GM18861 (cell line): Measurements from ENCODE around the gene WTAP.
"Not testable (repeated sequence)": the region's sequence is repeated elsewhere in the genome, so short reads cannot be mapped to it uniquely, and the experiment has no call there.

ENCODE experiments used
- ATAC-seq: cut with Tn5 transposase; IDR thresholded peaks from one replicate; pipeline ENCODE4 v1.9.1; 2021; ENCODE audit not compliant: unreplicated experiment

Gene WTAP

GRCh38 chr6:159693128-159693893, 34.0 kb upstream of the WTAP start, which contains the start of gene SOD2:
SOD2 (minus strand) TSS chr6:159693241; CDS start chr6:159693167, 74 bp downstream.
- ATAC-seq, result peak; percentile 75

- no peak for ATAC-seq
Measured at GRCh38 chr6:159693894-159694545, 33.3 kb upstream of the WTAP start.

- ATAC-seq, result no peak
Measured at GRCh38 chr6:159695984-159696383, 31.3 kb upstream of the WTAP start.

- no peak for ATAC-seq
Measured at GRCh38 chr6:159700970-159701369, 26.3 kb upstream of the WTAP start.

GRCh38 chr6:159701413-159701999, 25.8 kb upstream of the WTAP start:
- no peak for ATAC-seq

GRCh38 chr6:159710603-159711002, 16.7 kb upstream of the WTAP start:
- ATAC-seq, result not testable (repeated sequence)

GRCh38 chr6:159712389-159712788, 14.9 kb upstream of the WTAP start:
- not testable (repeated sequence) for ATAC-seq

- no peak for ATAC-seq
Measured at GRCh38 chr6:159713984-159714383, 13.3 kb upstream of the WTAP start.

GRCh38 chr6:159714404-159714803, 12.9 kb upstream of the WTAP start:
- ATAC-seq, result no peak

GRCh38 chr6:159715166-159715565, 12.1 kb upstream of the WTAP start:
- no peak for ATAC-seq

- ATAC-seq, result no peak
Measured at GRCh38 chr6:159715605-159716004, 11.7 kb upstream of the WTAP start.

- ATAC-seq, result no peak
Measured at GRCh38 chr6:159716247-159717096, 10.8 kb upstream of the WTAP start.

- ATAC-seq, result no peak
Measured at GRCh38 chr6:159718634-159719033, 8.7 kb upstream of the WTAP start.

GRCh38 chr6:159719287-159719686, 8.0 kb upstream of the WTAP start:
- no peak for ATAC-seq

GRCh38 chr6:159720708-159721107, 6.6 kb upstream of the WTAP start:
- no peak for ATAC-seq

GRCh38 chr6:159721981-159722380, 5.3 kb upstream of the WTAP start:
- ATAC-seq, result not testable (repeated sequence)

- ATAC-seq, result no peak
Measured at GRCh38 chr6:159722655-159723054, 4.7 kb upstream of the WTAP start.

GRCh38 chr6:159723259-159723658, 4.0 kb upstream of the WTAP start:
- no peak for ATAC-seq

- no peak for ATAC-seq
Measured at GRCh38 chr6:159724778-159725177, 2.5 kb upstream of the WTAP start.

GRCh38 chr6:159725208-159725607, 2.1 kb upstream of the WTAP start:
- not testable (repeated sequence) for ATAC-seq

- no peak for ATAC-seq
Measured at GRCh38 chr6:159726255-159726917, 920 bp upstream of the WTAP start.
